HG03103 (cell line): Measurements from ENCODE around the gene PCNT.
"Not testable (repeated sequence)": the region's sequence is repeated elsewhere in the genome, so short reads cannot be mapped to it uniquely, and the experiment has no call there.

ENCODE experiments used
- ATAC-seq: cut with Tn5 transposase; IDR thresholded peaks from one replicate; pipeline ENCODE4 v1.9.1; 2021; ENCODE audit warnings: low read depth; ENCODE audit not compliant: unreplicated experiment

Gene PCNT

GRCh38 chr21:46438241-46438640 lies 114.3 kb downstream of the PCNT start:
- ATAC-seq: no peak

DNA sequence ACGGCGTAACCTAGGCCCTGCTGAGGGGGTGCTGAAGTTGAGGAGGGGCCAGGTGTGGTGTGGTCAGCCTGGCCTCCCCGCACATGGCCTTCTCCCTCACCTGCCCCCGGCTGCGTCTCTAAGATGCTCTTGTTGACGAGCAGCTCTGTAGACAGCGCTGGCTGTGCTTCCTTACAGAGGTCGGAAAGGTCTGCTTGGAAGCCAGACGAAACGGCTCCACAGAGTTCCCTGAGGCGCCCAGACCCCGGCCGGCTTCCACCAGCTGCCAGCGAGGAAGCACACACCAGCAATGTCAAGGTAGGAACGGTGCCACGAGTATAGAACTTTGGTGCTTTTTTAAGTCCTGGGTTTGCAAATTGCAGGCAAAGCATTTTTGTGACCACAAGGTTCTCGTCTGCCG lies 116.0 kb downstream of the PCNT start:
- ATAC-seq: no peak

- no peak for ATAC-seq
Measured at GRCh38 chr21:46441331-46441730, 117.4 kb downstream of the PCNT start.

DNA sequence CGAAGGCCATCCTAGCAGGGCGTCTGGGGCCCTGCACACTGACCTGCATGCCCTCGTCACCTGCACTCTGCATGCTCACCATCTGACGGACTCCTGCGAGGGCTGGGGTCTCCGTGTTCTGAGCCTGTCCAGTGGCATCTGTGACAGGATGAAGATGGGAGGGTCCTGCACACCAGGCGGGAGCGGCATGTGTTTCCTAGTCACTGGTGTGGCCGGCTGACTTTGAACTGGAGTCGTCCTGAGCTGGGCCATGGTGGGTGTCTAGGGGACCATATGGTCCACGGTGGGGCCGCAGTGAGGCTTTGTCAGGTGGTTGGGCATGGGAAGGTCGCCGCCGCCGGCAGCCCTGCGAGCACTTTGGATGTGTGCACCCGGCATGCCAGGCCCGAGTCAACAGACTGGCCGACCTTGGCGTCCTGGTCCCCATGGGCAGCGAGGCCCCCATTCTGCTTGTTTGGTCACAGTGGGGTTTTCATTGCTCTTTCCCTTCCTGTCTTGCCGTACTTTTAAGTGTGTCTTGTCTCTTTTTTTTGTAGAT lies 118.1 kb downstream of the PCNT start:
- no peak for ATAC-seq

- ATAC-seq: no peak
Measured at GRCh38 chr21:46442938-46443337, 119.0 kb downstream of the PCNT start.

- ATAC-seq: no peak
Measured at GRCh38 chr21:46443910-46444309, 120.0 kb downstream of the PCNT start.

GRCh38 chr21:46448108-46448507 lies 124.2 kb downstream of the PCNT start:
- no peak for ATAC-seq

- ATAC-seq: not testable (repeated sequence)
Measured at GRCh38 chr21:46448855-46449254, 124.9 kb downstream of the PCNT start.

DNA sequence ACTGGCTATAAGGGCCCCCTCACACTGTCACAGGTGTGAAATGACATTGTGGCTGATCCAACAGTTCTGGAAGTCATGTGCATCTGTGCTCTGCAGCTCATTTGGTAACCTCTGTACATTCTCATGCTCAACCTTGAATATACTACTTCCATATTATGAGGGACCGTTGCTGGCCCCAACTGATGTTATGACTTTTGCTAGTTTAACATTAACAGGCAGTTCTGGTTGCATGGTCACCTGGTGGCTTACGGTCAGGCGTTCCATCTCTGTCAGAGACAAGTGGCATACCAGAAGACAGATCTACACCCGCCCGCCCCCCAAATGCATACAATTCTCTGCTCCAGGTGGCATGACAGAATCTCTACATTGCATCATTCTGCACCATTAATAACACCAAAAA lies 128.8 kb downstream of the PCNT start:
- ATAC-seq: no peak

DNA sequence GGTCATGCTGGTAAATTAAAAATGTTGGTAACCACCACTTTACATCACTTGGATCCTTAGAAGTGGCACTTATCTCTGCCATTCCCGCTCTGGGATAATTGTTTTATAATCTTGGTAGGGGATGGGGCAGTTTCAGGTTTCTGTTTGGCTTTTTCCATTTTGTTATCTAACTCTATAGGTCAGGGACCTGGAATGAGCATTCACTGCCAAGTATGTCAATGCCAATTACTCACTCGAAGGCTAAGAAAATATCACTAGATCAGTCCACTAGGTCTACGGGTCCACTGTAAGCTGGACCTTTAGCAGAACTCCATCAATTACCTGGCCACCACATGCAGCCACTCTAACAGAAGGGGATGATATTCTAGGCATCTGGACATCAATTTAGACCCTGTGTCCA lies 130.2 kb downstream of the PCNT start:
- no peak for ATAC-seq

DNA sequence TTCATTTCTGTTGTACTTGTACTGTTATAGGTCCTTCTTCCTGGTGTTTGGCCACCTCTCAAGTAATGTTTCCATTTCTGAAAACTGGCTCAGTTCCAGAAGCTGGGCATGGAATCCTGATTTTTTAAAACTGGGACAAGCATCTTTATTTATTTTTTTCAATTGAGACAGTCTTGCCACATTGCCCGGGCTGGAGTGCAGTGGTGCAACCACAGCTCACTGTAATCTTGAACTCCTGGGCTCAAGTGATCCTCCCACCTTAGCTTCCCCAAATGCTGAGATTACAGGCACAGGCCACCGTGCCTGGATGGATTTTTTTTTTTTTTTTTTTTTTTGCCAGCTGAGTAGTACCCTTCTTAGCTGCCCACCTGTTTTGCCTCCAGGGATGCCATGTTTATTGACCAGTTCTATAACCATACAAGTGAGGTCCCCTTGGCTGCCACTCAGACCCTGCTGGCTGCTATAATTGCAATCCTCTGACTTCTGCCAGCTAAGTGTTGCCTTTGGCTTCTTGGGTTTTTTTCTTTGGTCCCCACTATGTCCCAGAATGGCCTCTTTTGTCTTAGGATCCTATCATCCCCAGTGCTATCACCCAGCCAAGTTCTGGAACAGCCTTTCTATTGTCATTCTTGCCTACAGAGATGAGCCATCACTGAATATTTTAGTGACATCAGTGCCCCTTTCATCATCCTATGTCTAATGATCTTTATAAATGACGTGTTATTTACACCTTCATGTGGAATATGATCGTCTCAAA lies 130.9 kb downstream of the PCNT start:
- ATAC-seq: no peak

DNA sequence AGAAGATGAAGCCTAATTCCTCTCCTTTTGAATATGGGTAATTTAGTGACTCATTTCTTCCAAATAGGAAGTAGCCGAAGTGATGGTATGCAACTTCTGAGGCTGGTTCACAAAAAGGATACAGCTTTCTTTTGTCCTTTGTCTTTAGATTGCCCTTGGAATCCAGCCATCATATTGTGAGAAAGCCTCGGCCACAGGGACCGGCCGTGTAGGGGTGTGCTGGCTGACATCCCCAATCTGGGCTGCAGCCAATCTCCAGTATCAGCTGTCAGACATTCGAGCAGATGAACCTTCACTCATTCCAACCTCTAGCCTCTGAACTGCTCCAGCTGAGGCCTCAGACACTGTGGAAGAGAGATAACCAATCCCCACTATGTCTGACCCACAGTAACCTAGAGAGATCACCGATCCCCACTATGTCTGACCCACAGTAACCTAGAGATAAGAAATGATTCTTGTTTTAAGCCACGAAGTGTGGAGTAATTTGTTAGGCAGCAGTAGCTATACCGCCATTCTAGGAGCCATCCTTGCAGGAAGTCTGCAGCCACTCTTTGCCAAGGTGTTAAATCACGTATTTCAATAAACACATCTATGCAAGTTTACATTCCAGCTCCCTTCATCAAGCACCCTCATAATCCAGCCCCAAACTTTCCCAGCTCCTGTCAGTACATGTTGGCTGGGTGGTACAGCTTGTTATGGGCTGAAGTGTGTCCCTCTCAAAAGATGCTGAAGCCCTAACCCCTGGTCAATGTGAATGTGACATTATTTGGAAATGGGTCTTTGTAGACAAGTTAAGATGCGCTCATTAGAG lies 131.8 kb downstream of the PCNT start:
- ATAC-seq: no peak

DNA sequence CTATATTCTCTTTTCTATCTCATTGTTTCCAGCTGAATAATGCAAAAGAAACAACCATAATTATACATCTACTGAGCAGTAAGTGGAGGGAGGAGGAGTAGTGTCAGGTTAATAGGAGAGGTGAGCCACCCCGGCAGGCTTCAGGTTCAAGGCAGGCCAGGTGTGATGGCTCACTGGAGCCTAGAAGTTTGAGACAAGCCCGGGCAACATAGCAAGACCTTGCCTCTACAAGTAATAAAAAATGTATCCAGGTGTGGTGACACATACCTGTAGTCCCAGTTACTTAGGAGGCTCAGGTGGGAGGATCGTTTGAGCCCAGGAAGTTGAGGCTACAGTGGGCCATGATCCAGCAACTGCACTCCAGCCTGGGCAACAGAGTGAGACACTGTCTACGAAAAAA lies 132.8 kb downstream of the PCNT start:
- ATAC-seq: no peak

- peak; percentile 17 for ATAC-seq
Measured at GRCh38 chr21:46457801-46458314, 133.9 kb downstream of the PCNT start.

GRCh38 chr21:46458315-46459023 lies 134.5 kb downstream of the PCNT start, which contains the start of gene DIP2A:
DIP2A (plus strand) TSS chr21:46458891; CDS start chr21:46459132, 241 bp downstream.
- peak; percentile 93 for ATAC-seq

DNA sequence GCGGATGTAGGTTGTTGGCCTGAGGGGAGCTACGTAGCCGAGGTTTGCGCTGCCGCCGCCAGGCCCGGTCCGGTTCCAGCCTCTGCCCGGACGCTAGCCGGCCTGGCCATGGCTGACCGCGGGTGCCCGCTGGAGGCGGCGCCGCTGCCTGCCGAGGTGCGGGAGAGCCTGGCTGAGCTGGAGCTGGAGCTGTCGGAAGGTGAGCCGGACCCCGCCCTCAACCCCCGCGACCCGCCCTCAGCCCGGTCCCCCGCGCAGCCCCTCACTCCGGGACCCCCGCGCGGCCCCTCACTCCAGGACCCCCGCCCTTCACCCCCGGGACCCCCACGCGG lies 135.0 kb downstream of the PCNT start:
- no peak for ATAC-seq

DNA sequence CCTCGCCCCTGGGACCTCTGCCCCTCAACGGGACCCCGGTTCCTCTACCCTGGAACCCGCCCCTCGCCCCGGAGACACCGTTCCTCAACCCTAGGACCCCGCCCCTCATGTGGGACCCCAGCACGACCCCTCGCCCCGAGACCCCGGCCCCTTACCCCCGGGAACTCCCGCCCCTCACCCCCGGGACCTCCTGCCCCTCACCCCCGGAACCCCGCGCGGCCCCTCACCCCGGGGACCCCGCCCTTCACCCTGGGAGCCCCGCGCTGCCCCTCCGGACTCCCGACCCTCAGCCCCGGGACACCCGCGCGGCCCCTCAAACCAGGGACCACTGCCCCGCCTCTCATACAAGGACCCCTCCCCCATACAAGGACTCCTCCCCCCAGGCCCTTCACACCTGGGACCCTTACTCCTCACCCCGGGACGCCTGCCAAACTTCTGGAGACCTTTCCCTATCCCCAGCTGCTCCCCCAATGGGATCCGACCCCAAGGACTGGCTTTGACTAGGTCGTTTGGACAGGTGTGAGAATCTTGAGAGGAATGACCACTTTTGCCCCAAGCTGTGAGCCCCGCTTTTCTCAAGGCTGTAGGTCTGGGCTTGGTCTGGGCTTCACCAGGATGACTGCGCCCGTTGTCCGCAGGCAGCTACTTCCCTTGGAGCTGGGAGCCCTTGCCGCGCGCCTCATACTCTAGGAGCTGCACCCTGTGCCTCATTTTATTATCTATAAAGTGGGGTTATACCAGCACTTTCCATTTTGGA lies 135.6 kb downstream of the PCNT start:
- ATAC-seq: no peak

DNA sequence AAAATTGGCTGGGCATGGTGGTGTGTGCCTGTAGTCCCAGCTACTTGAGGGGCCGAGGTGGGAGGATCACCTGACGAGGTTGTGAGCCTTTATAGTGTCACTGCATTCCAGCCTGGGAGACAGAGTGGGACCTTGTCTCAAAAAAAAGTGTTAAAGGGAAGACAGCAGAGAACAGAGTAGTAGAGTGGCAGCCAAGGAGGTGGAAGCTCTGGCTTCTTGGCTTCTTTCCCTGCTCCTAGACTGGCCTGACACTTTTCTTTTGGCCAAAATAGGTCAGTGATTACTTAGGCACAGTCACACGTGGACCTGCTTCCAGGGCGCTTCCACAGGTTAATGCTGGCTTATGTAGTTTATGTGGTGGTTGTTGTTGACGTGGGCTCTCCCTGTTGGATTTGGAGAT lies 138.0 kb downstream of the PCNT start:
- no peak for ATAC-seq

DNA sequence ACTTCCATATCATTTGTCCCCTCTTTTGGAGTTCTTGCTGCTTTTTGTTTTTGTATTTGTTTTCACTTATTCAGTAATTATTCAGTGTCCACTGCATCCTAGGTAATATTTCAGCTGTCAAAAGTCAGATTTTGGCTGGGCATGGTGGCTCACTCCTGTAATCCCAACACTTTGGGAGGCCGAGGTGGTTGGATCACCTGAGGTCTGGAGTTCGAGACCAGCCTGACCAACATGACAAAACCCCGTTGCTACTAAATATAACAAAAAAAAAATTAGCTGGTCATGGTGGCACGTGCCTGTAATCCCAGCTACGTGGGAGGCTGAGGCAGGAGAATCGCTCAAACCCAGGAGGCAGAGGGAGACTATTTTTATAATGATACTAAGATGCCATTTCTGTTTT lies 141.2 kb downstream of the PCNT start:
- not testable (repeated sequence) for ATAC-seq

GRCh38 chr21:46465651-46466050 lies 141.7 kb downstream of the PCNT start:
- ATAC-seq: no peak
